Neural cell (in vitro differentiated cells): ENCODE results near the gene ZRANB1. TPM values are rescaled to one million over a fixed set of nuclear protein-coding genes. Genes with fewer than 3 reads are reported as not detected.

Experiments
- H2AFZ ChIP-seq: fragments of 200-600, 300-800 bp; sonication (generic), shearing (Covaris generic); 2 replicates; pipeline ENCODE4 v1.6.0; 2014; ENCODE audit warnings: low read depth, mild to moderate bottlenecking, antibody characterized with exemption, low read length, moderate library complexity
- H3F3A ChIP-seq: fragments of 200-600 bp; shearing (Covaris generic); 2 replicates; pipeline ENCODE4 v1.6.1; 2016; ENCODE audit warnings: mild to moderate bottlenecking, moderate library complexity, mixed read lengths, antibody characterized with exemption, low read length; ENCODE audit not compliant: insufficient read depth, poor library complexity, severe bottlenecking
- H3K27ac ChIP-seq: fragments of 200-600, 300-800 bp; sonication (generic), shearing (Covaris generic); 2 replicates; pipeline ENCODE4 v1.5.1; 2014; ENCODE audit warnings: mild to moderate bottlenecking, low read length, moderate library complexity
- H3K27me3 ChIP-seq: fragments of 300-800, 200-600 bp; sonication (generic), shearing (Covaris generic); 2 replicates; pipeline ENCODE4 v1.6.0; 2014; ENCODE audit warnings: mild to moderate bottlenecking, low read depth, low read length, moderate library complexity; ENCODE audit not compliant: insufficient read depth
- H3K36me3 ChIP-seq: fragments of 300-800, 200-600 bp; sonication (generic), shearing (Covaris generic); 2 replicates; pipeline ENCODE4 v1.5.1; 2014; ENCODE audit warnings: mild to moderate bottlenecking, antibody characterized with exemption, low read length, moderate library complexity; ENCODE audit not compliant: insufficient read depth
- H3K4me2 ChIP-seq: fragments of 300-800, 200-600 bp; sonication (generic), shearing (Covaris generic); 2 replicates; pipeline ENCODE4 v1.6.0; 2014; ENCODE audit warnings: mild to moderate bottlenecking, low read length
- H3K4me3 ChIP-seq: fragments of 300-800, 200-600 bp; sonication (generic), shearing (Covaris generic); 2 replicates; pipeline ENCODE4 v1.5.1; 2014; ENCODE audit warnings: mild to moderate bottlenecking, low read length, moderate library complexity
- H3K79me2 ChIP-seq: fragments of 200-600 bp; shearing (Covaris generic); replicated peaks from 2 replicates; pipeline ENCODE4 v1.6.0; 2014; ENCODE audit warnings: mild to moderate bottlenecking, low read length, moderate library complexity; ENCODE audit not compliant: insufficient read depth
- H3K9ac ChIP-seq: fragments of 300-800, 200-600 bp; sonication (generic), shearing (Covaris generic); 2 replicates; pipeline ENCODE4 v1.6.1; 2016; ENCODE audit warnings: mild to moderate bottlenecking, low read length, mixed read lengths
- H3K9me2 ChIP-seq: fragments of 200-600 bp; shearing (Covaris generic); 2 replicates; pipeline ENCODE4 v1.6.1; 2016; ENCODE audit warnings: mild to moderate bottlenecking, low read length, mixed read lengths; ENCODE audit not compliant: insufficient read depth
- H3K9me3 ChIP-seq: fragments of 200-600, 300-800 bp; sonication (generic), shearing (Covaris generic); 2 replicates; pipeline ENCODE4 v1.6.1; 2016; ENCODE audit warnings: mild to moderate bottlenecking, mixed run types, low read length, moderate library complexity, mixed read lengths
- H4K20me1 ChIP-seq: fragments of 200-600 bp; shearing (Covaris generic); 2 replicates; pipeline ENCODE4 v1.6.1; 2016; ENCODE audit warnings: mild to moderate bottlenecking, mixed run types; ENCODE audit not compliant: insufficient read depth
- EP300 ChIP-seq: fragments of 450-650 bp; conservative IDR thresholded peaks from 2 replicates; pipeline ENCODE4 v1.6.1; 2014; ENCODE audit warnings: antibody characterized with exemption, mild to moderate bottlenecking, moderate library complexity; ENCODE audit not compliant: poor library complexity, severe bottlenecking
- EZH2 ChIP-seq: fragments of 200-600, 300-800 bp; shearing (Covaris generic), sonication (generic); IDR thresholded peaks from 2 replicates; pipeline ENCODE4 v1.6.1; 2014; ENCODE audit warnings: antibody characterized with exemption, low read length, borderline replicate concordance, mild to moderate bottlenecking; ENCODE audit not compliant: insufficient read depth, poor library complexity, severe bottlenecking
- MXI1 ChIP-seq: fragments of 450-650 bp; conservative IDR thresholded peaks from 2 replicates; pipeline ENCODE4 v1.6.1; 2014; ENCODE audit warnings: antibody characterized with exemption, mild to moderate bottlenecking; ENCODE audit not compliant: poor library complexity, severe bottlenecking
- POLR2AphosphoS5 ChIP-seq: IDR thresholded peaks from 2 replicates; pipeline ENCODE4 v1.6.1; 2012
- RAD21 ChIP-seq: fragments of 450-650 bp; conservative IDR thresholded peaks from 2 replicates; pipeline ENCODE4 v1.6.1; 2014; ENCODE audit warnings: antibody characterized with exemption, mild to moderate bottlenecking, moderate library complexity
- SMC3 ChIP-seq: fragments of 450-650 bp; conservative IDR thresholded peaks from 2 replicates; pipeline ENCODE4 v1.6.1; 2014; ENCODE audit warnings: antibody characterized with exemption, mild to moderate bottlenecking, moderate library complexity; ENCODE audit not compliant: poor library complexity
- TAF1 ChIP-seq: IDR thresholded peaks from 2 replicates; pipeline ENCODE4 v1.6.1; 2012; ENCODE audit warnings: low read depth
- polyA plus RNA-seq: library from polyadenylated mRNA; depleted of rRNA; stranded (reverse); fragments of >200 nt; gene quantifications from 2 replicates; pipeline ENCODE4 v1.2.3, GENCODE V29; 2014
- TF ChIP-seq, protein P1 (sequence below): fragments of 450-650 bp; IDR thresholded peaks from 2 replicates; pipeline ENCODE4 v1.5.1; 2014; ENCODE audit warnings: antibody characterized with exemption, mild to moderate bottlenecking, moderate library complexity; ENCODE audit not compliant: poor library complexity, severe bottlenecking
- TF ChIP-seq, protein P2 (sequence below): IDR thresholded peaks from 2 replicates; pipeline ENCODE4 v1.6.1; 2012; ENCODE audit warnings: borderline replicate concordance

Gene ZRANB1
- polyA plus RNA-seq, 1 donor from 2014 or later = 47.7 TPM

DNA sequence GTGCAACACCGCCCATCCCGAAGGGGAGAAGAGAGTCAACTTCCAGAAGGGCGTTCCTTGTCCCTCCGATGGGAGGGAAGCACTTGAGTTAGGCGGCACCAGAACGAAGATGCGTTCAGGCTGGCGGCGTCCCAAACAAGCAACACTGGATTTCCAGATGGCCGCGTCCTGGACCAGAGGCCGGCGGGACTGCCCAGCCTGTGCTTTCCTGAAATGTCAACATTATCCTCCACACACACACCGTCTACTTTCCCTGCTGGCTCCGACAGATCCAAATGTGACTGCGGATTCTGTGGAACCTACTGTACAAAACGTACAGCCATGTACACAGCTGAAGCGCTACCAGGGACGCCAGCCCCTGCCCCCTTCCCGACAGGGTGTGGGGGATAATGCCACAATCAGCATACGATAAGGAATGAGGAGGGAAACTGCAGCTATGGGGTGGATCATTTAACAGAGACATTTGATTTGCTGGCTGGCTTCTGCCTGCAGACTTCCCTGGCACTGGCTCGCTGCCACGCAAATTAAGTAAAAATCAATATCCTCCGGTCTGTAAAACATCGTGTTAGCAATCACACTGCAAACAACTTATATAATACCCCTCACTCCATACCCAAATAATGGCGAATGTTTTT is 82.1 kb downstream of the ZRANB1 start:
- no peak overlapping the region for H3K9ac ChIP-seq
- peak overlapping the region; percentile 23 for H3K4me3 ChIP-seq
- H2AFZ ChIP-seq = no peak overlapping the region
- TF ChIP-seq, protein P1, sequence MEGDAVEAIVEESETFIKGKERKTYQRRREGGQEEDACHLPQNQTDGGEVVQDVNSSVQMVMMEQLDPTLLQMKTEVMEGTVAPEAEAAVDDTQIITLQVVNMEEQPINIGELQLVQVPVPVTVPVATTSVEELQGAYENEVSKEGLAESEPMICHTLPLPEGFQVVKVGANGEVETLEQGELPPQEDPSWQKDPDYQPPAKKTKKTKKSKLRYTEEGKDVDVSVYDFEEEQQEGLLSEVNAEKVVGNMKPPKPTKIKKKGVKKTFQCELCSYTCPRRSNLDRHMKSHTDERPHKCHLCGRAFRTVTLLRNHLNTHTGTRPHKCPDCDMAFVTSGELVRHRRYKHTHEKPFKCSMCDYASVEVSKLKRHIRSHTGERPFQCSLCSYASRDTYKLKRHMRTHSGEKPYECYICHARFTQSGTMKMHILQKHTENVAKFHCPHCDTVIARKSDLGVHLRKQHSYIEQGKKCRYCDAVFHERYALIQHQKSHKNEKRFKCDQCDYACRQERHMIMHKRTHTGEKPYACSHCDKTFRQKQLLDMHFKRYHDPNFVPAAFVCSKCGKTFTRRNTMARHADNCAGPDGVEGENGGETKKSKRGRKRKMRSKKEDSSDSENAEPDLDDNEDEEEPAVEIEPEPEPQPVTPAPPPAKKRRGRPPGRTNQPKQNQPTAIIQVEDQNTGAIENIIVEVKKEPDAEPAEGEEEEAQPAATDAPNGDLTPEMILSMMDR = no peak
- TF ChIP-seq EZH2 (no peak), EP300 (no peak), RAD21 (no peak), SMC3 (no peak), POLR2AphosphoS5 (no peak)
- TF ChIP-seq, protein P2, sequence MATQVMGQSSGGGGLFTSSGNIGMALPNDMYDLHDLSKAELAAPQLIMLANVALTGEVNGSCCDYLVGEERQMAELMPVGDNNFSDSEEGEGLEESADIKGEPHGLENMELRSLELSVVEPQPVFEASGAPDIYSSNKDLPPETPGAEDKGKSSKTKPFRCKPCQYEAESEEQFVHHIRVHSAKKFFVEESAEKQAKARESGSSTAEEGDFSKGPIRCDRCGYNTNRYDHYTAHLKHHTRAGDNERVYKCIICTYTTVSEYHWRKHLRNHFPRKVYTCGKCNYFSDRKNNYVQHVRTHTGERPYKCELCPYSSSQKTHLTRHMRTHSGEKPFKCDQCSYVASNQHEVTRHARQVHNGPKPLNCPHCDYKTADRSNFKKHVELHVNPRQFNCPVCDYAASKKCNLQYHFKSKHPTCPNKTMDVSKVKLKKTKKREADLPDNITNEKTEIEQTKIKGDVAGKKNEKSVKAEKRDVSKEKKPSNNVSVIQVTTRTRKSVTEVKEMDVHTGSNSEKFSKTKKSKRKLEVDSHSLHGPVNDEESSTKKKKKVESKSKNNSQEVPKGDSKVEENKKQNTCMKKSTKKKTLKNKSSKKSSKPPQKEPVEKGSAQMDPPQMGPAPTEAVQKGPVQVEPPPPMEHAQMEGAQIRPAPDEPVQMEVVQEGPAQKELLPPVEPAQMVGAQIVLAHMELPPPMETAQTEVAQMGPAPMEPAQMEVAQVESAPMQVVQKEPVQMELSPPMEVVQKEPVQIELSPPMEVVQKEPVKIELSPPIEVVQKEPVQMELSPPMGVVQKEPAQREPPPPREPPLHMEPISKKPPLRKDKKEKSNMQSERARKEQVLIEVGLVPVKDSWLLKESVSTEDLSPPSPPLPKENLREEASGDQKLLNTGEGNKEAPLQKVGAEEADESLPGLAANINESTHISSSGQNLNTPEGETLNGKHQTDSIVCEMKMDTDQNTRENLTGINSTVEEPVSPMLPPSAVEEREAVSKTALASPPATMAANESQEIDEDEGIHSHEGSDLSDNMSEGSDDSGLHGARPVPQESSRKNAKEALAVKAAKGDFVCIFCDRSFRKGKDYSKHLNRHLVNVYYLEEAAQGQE = no peak
- H3K27ac ChIP-seq = peak overlapping the region; percentile 11
- H3K36me3 ChIP-seq = no peaks in the 10 kb centered on the region
- no peaks in the 10 kb centered on the region for H3K27me3 ChIP-seq
- peaks cover 28% of the 10 kb centered on the region for H3K79me2 ChIP-seq
- no peaks in the 10 kb centered on the region for H4K20me1 ChIP-seq
- H3K9me2 ChIP-seq = no peaks in the 10 kb centered on the region
- H3F3A ChIP-seq = no peaks in the 10 kb centered on the region
- H3K4me2 ChIP-seq = peak overlapping the region; percentile 12
- no peaks in the 10 kb centered on the region for H3K9me3 ChIP-seq

DNA sequence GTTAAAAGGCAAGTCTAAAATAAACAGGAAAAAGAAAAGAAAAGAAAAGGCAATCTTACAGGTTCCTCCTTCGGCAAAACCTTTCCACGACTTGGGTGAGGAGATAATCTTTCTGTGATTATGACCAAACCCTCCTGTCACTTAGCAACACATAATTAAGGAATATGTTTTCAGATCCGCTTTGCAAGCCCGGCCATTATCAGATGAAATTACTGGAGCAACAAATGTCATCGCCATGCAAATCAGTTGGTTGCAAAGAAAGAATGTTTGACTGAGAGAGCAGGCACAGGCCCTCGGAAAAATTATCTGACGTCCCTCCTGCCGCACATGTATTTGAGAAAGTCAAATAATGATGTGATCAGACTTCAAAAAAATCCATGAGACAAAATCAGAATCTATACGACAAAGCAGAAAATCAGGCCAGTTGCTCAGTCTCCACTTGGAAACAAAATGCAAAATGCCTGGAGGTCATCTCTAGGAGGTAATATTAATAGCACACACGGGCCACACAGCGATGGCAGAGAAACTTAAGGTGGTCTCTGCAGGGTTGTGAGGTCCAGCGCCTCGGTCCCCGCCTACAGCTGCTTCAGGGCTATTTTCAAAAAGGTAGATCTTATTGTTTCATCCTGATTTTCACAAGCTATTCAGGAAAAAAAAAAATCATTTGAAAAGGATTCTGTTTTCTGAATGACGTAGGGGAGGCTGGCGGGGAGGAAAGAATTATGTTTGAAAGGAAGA is 82.7 kb downstream of the ZRANB1 start:
- Histone ChIP-seq H3K27ac (peak overlapping the region; percentile 11), H3K79me2 (peaks cover 21% of the 10 kb centered on the region), H2AFZ (no peak overlapping the region), H3K9me3 (no peaks in the 10 kb centered on the region), H3K9me2 (no peaks in the 10 kb centered on the region), H3F3A (no peaks in the 10 kb centered on the region), H4K20me1 (no peaks in the 10 kb centered on the region), H3K27me3 (no peaks in the 10 kb centered on the region), H3K4me2 (peak overlapping the region; percentile 12), H3K36me3 (no peaks in the 10 kb centered on the region), H3K4me3 (peak overlapping the region; percentile 23), H3K9ac (no peak overlapping the region)
- TF ChIP-seq, protein P2 = no peak
- no peak for TF ChIP-seq RAD21
- TF ChIP-seq EP300 = no peak
- TF ChIP-seq TAF1 = no peak
- no peak for TF ChIP-seq POLR2AphosphoS5
- TF ChIP-seq, protein P1 = no peak
- no peak for TF ChIP-seq EZH2
- no peak for TF ChIP-seq SMC3
- TF ChIP-seq MXI1 = no peak
